Caco-2 (cell line): ENCODE measurements around the gene RRBP1. TPM values are rescaled to one million over a fixed set of nuclear protein-coding genes. Genes with fewer than 3 reads are reported as not detected.

Experiments used
- BruUV-seq: library from RNA; stranded (reverse); fragments of 400-500 nt; replicated peaks from 2 replicates; lab custom pipeline; 2021; lab: Mats Ljungman, UMichigan
- CTCF ChIA-PET: fragments of 300-600 bp; sonication (Branson Sonifier 250); formaldehyde crosslinking; loops from one replicate; lab custom pipeline; 2022; ENCODE audit warnings: antibody characterized with exemption; lab: Charles Lee
- POLR2A ChIA-PET: fragments of 300-600 bp; sonication (Branson Sonifier 250); formaldehyde crosslinking; loops from one replicate; lab custom pipeline; 2022; ENCODE audit warnings: antibody characterized with exemption; lab: Charles Lee
- DNase-seq, 2 experiments: peaks; one replicate each; pipeline versions ENCODE4 v3.0.0 to v3.0.0-alpha.2; 2020 to 2022
- H3K27me3 ChIP-seq: replicated peaks from 2 replicates; pipeline ENCODE4 v1.6.0; 2011; ENCODE audit warnings: low read length; ENCODE audit not compliant: control insufficient read depth, insufficient read depth
- H3K36me3 ChIP-seq: 2 replicates; pipeline ENCODE4 v1.5.1; 2011; ENCODE audit warnings: low read length; ENCODE audit not compliant: control insufficient read depth, insufficient read depth
- H3K4me1 ChIP-seq: fragments of 250-450 bp; sonication (Bioruptor Pico); 2 replicates; pipeline ENCODE4 v1.5.1; 2020; ENCODE audit warnings: mild to moderate bottlenecking
- H3K4me3 ChIP-seq: 2 replicates; pipeline ENCODE4 v1.5.1; 2011; ENCODE audit warnings: low read depth, mild to moderate bottlenecking, control low read depth, low read length
- H3K9me3 ChIP-seq: fragments of 250-450 bp; sonication (Bioruptor Pico); 2 replicates; pipeline ENCODE4 v1.5.1; 2020; ENCODE audit warnings: mild to moderate bottlenecking, moderate library complexity
- H3K27ac Mint-ChIP-seq: one replicate; pipeline ENCODE4 v1.8.0; 2022; ENCODE audit warnings: mixed read lengths; ENCODE audit not compliant: unreplicated experiment
- H3K27me3 Mint-ChIP-seq: one replicate; pipeline ENCODE4 v1.8.0; 2022; ENCODE audit warnings: mixed read lengths; ENCODE audit not compliant: insufficient read depth, unreplicated experiment
- H3K36me3 Mint-ChIP-seq: one replicate; pipeline ENCODE4 v1.8.0; 2022; ENCODE audit warnings: mild to moderate bottlenecking, mixed read lengths; ENCODE audit not compliant: insufficient read depth, unreplicated experiment
- H3K4me1 Mint-ChIP-seq: one replicate; pipeline ENCODE4 v1.8.0; 2022; ENCODE audit warnings: low read depth, mixed read lengths; ENCODE audit not compliant: unreplicated experiment
- H3K4me3 Mint-ChIP-seq: one replicate; pipeline ENCODE4 v1.8.0; 2022; ENCODE audit warnings: mild to moderate bottlenecking, moderate library complexity, mixed read lengths; ENCODE audit not compliant: unreplicated experiment
- H3K9me3 Mint-ChIP-seq: one replicate; pipeline ENCODE4 v1.8.0; 2022; ENCODE audit warnings: mixed read lengths; ENCODE audit not compliant: unreplicated experiment
- CTCF ChIP-seq, 2 experiments: fragments of 200-600 bp in 1 of 2; IDR thresholded peaks; 1 replicate in 1 of 2; 2 replicates in 1 of 2; pipeline versions ENCODE4 v1.5.1 to v1.8.0; 2011 to 2022; ENCODE audit warnings: antibody characterized with exemption in 1 of 2, control low read depth in 1 of 2, inconsistent platforms in 1 of 2, low read depth in 1 of 2, low read length in 1 of 2, mild to moderate bottlenecking in 1 of 2, moderate library complexity in 1 of 2; ENCODE audit not compliant: insufficient read depth in 1 of 2, severe bottlenecking in 1 of 2, unreplicated experiment in 1 of 2
- intact Hi-C: fragments of 100-400 bp; cut with micrococcal nuclease; formaldehyde crosslinking; loops from one replicate; pipeline ENCODE4 v1.10.0; 2022; ENCODE audit not compliant: unreplicated experiment
- total RNA-seq: library from RNA; stranded (reverse); gene quantifications from 2 replicates; pipeline ENCODE4 v1.2.3, GENCODE V29; 2022

Gene RRBP1
- total RNA-seq, 1 experiment from 2014 or later: 758 TPM

GRCh38 chr20:17657898-17658647 lies 24.0 kb downstream of the RRBP1 start:
- Histone ChIP-seq H3K9me3 (no peaks in the 10 kb centered on the region), H3K36me3 (peaks cover 26% of the 10 kb centered on the region), H3K4me1 (peaks cover 12% of the 10 kb centered on the region; the same call in 1 of the 2 replicates), H3K27me3 (no peaks in the 10 kb centered on the region), H3K4me3 (no peak overlapping the region)
- no peak overlapping the region for H3K4me3 Mint-ChIP-seq
- no peak for DNase-seq
- H3K4me1 Mint-ChIP-seq: peaks cover 47% of the 10 kb centered on the region
- ChIA-PET POLR2A (no interaction called here), CTCF (no interaction called here)
- peaks cover 12% of the 10 kb centered on the region for H3K9me3 Mint-ChIP-seq
- H3K27me3 Mint-ChIP-seq: no peaks in the 10 kb centered on the region
- no peak for TF ChIP-seq CTCF (IDR thresholded peaks at IDR 0.05; ENCODE audit: insufficient read depth in 1 of 2, low read depth in 1 of 2, low read length in 1 of 2, severe bottlenecking in 1 of 2, unreplicated experiment in 1 of 2)
- peak overlapping the region; percentile 63 for H3K27ac Mint-ChIP-seq
- BruUV-seq: no TSS peak
- peaks cover 100% of the 10 kb centered on the region for H3K36me3 Mint-ChIP-seq
- intact Hi-C loops: no loop called here

GRCh38 chr20:17657079-17657825 lies 24.8 kb downstream of the RRBP1 start:
- no peaks in the 10 kb centered on the region for H3K9me3 ChIP-seq
- CTCF ChIA-PET: no interaction called here
- Mint-ChIP-seq H3K4me3 (no peak overlapping the region), H3K27me3 (no peaks in the 10 kb centered on the region), H3K27ac (no peak overlapping the region), H3K4me1 (peaks cover 43% of the 10 kb centered on the region), H3K9me3 (peaks cover 12% of the 10 kb centered on the region), H3K36me3 (peaks cover 100% of the 10 kb centered on the region)
- intact Hi-C loops: no loop called here
- DNase-seq: no peak
- no peak overlapping the region for H3K4me3 ChIP-seq
- H3K36me3 ChIP-seq: peaks cover 30% of the 10 kb centered on the region
- peaks cover 17% of the 10 kb centered on the region; the same call in 1 of the 2 replicates for H3K4me1 ChIP-seq
- TF ChIP-seq CTCF (IDR thresholded peaks at IDR 0.05; ENCODE audit: insufficient read depth in 1 of 2, low read depth in 1 of 2, low read length in 1 of 2, severe bottlenecking in 1 of 2, unreplicated experiment in 1 of 2): no peak
- BruUV-seq: no TSS peak
- no peaks in the 10 kb centered on the region for H3K27me3 ChIP-seq
- POLR2A ChIA-PET: no interaction called here

GRCh38 chr20:17655865-17656479 lies 26.1 kb downstream of the RRBP1 start:
- no TSS peak for BruUV-seq
- Histone ChIP-seq H3K4me1 (peaks cover 9% of the 10 kb centered on the region; the same call in 1 of the 2 replicates), H3K36me3 (peaks cover 31% of the 10 kb centered on the region), H3K4me3 (no peak overlapping the region), H3K9me3 (no peaks in the 10 kb centered on the region), H3K27me3 (no peaks in the 10 kb centered on the region)
- intact Hi-C loops: loop anchor here (1.0 kb wide), 1 partner anchor 242 kb away; no protein-coding TSS in a partner anchor
- TF ChIP-seq CTCF (IDR thresholded peaks at IDR 0.05; ENCODE audit: insufficient read depth in 1 of 2, low read depth in 1 of 2, low read length in 1 of 2, severe bottlenecking in 1 of 2, unreplicated experiment in 1 of 2): no peak
- POLR2A ChIA-PET: no interaction called here
- peaks cover 99% of the 10 kb centered on the region for H3K36me3 Mint-ChIP-seq
- H3K9me3 Mint-ChIP-seq: peaks cover 12% of the 10 kb centered on the region
- CTCF ChIA-PET: interaction anchor here (1.2 kb wide), 1 partner anchor 10 kb away, joined by 3 read pairs; no protein-coding TSS in a partner anchor
- H3K4me3 Mint-ChIP-seq: no peak overlapping the region
- DNase-seq: no peak
- H3K27me3 Mint-ChIP-seq: no peaks in the 10 kb centered on the region
- no peak overlapping the region for H3K27ac Mint-ChIP-seq
- peaks cover 34% of the 10 kb centered on the region for H3K4me1 Mint-ChIP-seq
